ENCODE results near the gene SAA1. TPM values are rescaled to one million over a fixed set of nuclear protein-coding genes. Genes with fewer than 3 reads are reported as not detected.

The SAA1 gene
- polyA plus RNA-seq (2013, experiment 1 of 2): not detected
- polyA plus RNA-seq (2013, experiment 2 of 2): not detected

DNA sequence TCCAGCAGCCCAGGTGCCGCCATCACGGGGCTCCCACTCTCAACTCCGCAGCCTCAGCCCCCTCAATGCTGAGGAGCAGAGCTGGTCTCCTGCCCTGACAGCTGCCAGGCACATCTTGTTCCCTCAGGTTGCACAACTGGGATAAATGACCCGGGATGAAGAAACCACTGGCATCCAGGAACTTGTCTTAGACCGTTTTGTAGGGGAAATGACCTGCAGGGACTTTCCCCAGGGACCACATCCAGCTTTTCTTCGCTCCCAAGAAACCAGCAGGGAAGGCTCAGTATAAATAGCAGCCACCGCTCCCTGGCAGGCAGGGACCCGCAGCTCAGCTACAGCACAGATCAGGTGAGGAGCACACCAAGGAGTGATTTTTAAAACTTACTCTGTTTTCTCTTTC lies at the start of gene SAA1:
Gene SAA1, plus strand, starts transcription at position 316 of the 400 bp plus-strand sequence. CDS start 624 bp downstream, outside the sequence.
- no peaks in the 10 kb centered on the region for H3K9me3 ChIP-seq (ENCODE audit: control insufficient read depth, low read length)
- H3K4me1 ChIP-seq (ENCODE audit: control insufficient read depth, insufficient read depth, low read length, poor library complexity, severe bottlenecking): peaks cover 12% of the 10 kb centered on the region
- H3K36me3 ChIP-seq (ENCODE audit: control insufficient read depth, insufficient read depth, low read length): no peaks in the 10 kb centered on the region
- H3K4me3 ChIP-seq (ENCODE audit: extremely low read depth, insufficient read depth, low read length, poor library complexity, severe bottlenecking): no peak within 1 kb of the TSS
- H3K27ac ChIP-seq (ENCODE audit: low read depth, low read length, severe bottlenecking): no peak within 1 kb of the TSS
- WGBS, 2 experiments (ENCODE audit: insufficient coverage in 2 of 2): 88 to 97% methylated on average over 5 of the region's 8 CpGs

DNA sequence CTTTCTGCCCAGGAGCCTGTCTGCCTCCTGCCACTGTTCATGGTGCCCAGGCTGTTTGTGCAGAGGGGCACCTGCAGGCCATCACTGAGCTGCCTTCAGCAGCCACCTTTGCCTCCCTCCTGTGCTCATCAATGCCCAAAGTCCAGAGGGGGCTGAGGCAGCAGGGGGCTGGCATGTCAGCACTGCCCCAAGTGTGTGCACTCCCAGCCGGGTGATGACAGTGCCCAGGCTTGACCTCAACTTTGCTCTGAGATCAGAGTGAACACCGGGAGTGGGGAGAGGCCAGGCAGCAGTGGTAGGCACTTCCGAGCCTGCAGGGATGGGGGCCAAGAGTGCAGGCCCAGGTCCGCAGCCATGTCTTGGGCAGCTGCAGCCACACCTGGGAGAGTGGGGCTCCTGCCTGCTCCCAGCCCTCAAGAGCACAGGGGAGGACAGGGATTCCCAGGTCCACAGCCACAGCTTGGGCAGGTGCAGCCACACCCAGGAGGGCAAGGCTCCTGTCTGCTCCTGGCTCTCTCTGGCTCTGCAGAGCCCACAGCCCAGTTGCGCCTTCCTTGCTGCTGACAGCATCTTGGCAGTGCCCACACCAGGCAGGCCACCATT lies 44.7 kb upstream of the SAA1 start:
- no peaks in the 10 kb centered on the region for H3K4me1 ChIP-seq (ENCODE audit: control insufficient read depth, insufficient read depth, low read length, poor library complexity, severe bottlenecking)
- WGBS, 2 experiments (ENCODE audit: insufficient coverage in 2 of 2): 91 to 97% methylated on average over 4 to 5 of the region's 5 CpGs
- no peak overlapping the region for H3K27ac ChIP-seq (ENCODE audit: low read depth, low read length, severe bottlenecking)
- H3K9me3 ChIP-seq (ENCODE audit: control insufficient read depth, low read length): no peaks in the 10 kb centered on the region
- no peak overlapping the region for H3K4me3 ChIP-seq (ENCODE audit: extremely low read depth, insufficient read depth, low read length, poor library complexity, severe bottlenecking)
- no peaks in the 10 kb centered on the region for H3K36me3 ChIP-seq (ENCODE audit: control insufficient read depth, insufficient read depth, low read length)

- Histone ChIP-seq H3K27ac (ENCODE audit: low read depth, low read length, severe bottlenecking) (no peak overlapping the region), H3K4me1 (ENCODE audit: control insufficient read depth, insufficient read depth, low read length, poor library complexity, severe bottlenecking) (no peaks in the 10 kb centered on the region), H3K4me3 (ENCODE audit: extremely low read depth, insufficient read depth, low read length, poor library complexity, severe bottlenecking) (no peak overlapping the region), H3K9me3 (ENCODE audit: control insufficient read depth, low read length) (no peaks in the 10 kb centered on the region), H3K36me3 (ENCODE audit: control insufficient read depth, insufficient read depth, low read length) (no peaks in the 10 kb centered on the region)
- WGBS, 2 experiments (ENCODE audit: insufficient coverage in 2 of 2): 100% methylated on average over 1 to 2 of the region's 3 CpGs
Measured at GRCh38 chr11:18222814-18223421, 43.1 kb upstream of the SAA1 start.

- 71% methylated on average over 1 of the region's 3 CpGs; no CpG with 5 or more reads in 1 of the 2 experiments for WGBS, 2 experiments (ENCODE audit: insufficient coverage in 2 of 2)
- Histone ChIP-seq H3K36me3 (ENCODE audit: control insufficient read depth, insufficient read depth, low read length) (no peaks in the 10 kb centered on the region), H3K4me1 (ENCODE audit: control insufficient read depth, insufficient read depth, low read length, poor library complexity, severe bottlenecking) (no peaks in the 10 kb centered on the region), H3K4me3 (ENCODE audit: extremely low read depth, insufficient read depth, low read length, poor library complexity, severe bottlenecking) (no peak overlapping the region), H3K9me3 (ENCODE audit: control insufficient read depth, low read length) (no peaks in the 10 kb centered on the region), H3K27ac (ENCODE audit: low read depth, low read length, severe bottlenecking) (no peak overlapping the region)
Measured at GRCh38 chr11:18223591-18224387, 42.3 kb upstream of the SAA1 start.

DNA sequence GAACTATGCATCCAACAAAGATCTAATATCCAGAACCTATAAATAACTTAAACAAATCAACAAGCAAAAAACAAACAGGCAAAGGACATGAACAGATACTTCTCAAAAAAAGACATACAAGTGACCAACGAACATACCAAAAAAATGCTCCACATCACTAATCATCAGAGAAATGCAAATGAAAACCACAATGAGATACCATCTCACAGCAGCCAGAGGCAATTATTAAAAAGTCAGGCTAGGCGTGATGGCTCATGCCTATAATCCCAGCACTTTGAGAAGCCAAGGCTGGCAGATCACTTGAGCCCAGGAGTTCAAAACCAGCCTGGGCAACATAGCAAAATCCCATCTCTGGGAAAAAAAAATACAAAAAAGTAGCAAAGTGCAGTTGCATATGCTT lies 40.2 kb upstream of the SAA1 start:
- Histone ChIP-seq H3K27ac (ENCODE audit: low read depth, low read length, severe bottlenecking) (no peak overlapping the region), H3K4me3 (ENCODE audit: extremely low read depth, insufficient read depth, low read length, poor library complexity, severe bottlenecking) (no peak overlapping the region), H3K4me1 (ENCODE audit: control insufficient read depth, insufficient read depth, low read length, poor library complexity, severe bottlenecking) (no peaks in the 10 kb centered on the region), H3K36me3 (ENCODE audit: control insufficient read depth, insufficient read depth, low read length) (no peaks in the 10 kb centered on the region), H3K9me3 (ENCODE audit: control insufficient read depth, low read length) (no peaks in the 10 kb centered on the region)
- 56 to 88% methylated on average over 1 to 2 of the region's 2 CpGs for WGBS, 2 experiments (ENCODE audit: insufficient coverage in 2 of 2)

- Histone ChIP-seq H3K27ac (ENCODE audit: low read depth, low read length, severe bottlenecking) (no peak overlapping the region), H3K9me3 (ENCODE audit: control insufficient read depth, low read length) (no peaks in the 10 kb centered on the region), H3K36me3 (ENCODE audit: control insufficient read depth, insufficient read depth, low read length) (no peaks in the 10 kb centered on the region), H3K4me1 (ENCODE audit: control insufficient read depth, insufficient read depth, low read length, poor library complexity, severe bottlenecking) (no peaks in the 10 kb centered on the region), H3K4me3 (ENCODE audit: extremely low read depth, insufficient read depth, low read length, poor library complexity, severe bottlenecking) (no peak overlapping the region)
- WGBS, 2 experiments (ENCODE audit: insufficient coverage in 2 of 2): no CpG with 5 or more reads among the region's 3 CpGs
Measured at GRCh38 chr11:18229501-18229900, 36.6 kb upstream of the SAA1 start.

GRCh38 chr11:18230859-18231258 lies 35.2 kb upstream of the SAA1 start:
- H3K4me1 ChIP-seq (ENCODE audit: control insufficient read depth, insufficient read depth, low read length, poor library complexity, severe bottlenecking): no peaks in the 10 kb centered on the region
- H3K4me3 ChIP-seq (ENCODE audit: extremely low read depth, insufficient read depth, low read length, poor library complexity, severe bottlenecking): no peak overlapping the region
- H3K27ac ChIP-seq (ENCODE audit: low read depth, low read length, severe bottlenecking): no peak overlapping the region
- H3K9me3 ChIP-seq (ENCODE audit: control insufficient read depth, low read length): no peaks in the 10 kb centered on the region
- 71 to 83% methylated on average over 2 of the region's 2 CpGs for WGBS, 2 experiments (ENCODE audit: insufficient coverage in 2 of 2)
- H3K36me3 ChIP-seq (ENCODE audit: control insufficient read depth, insufficient read depth, low read length): no peaks in the 10 kb centered on the region

- Histone ChIP-seq H3K4me3 (ENCODE audit: extremely low read depth, insufficient read depth, low read length, poor library complexity, severe bottlenecking) (no peak overlapping the region), H3K36me3 (ENCODE audit: control insufficient read depth, insufficient read depth, low read length) (no peaks in the 10 kb centered on the region), H3K4me1 (ENCODE audit: control insufficient read depth, insufficient read depth, low read length, poor library complexity, severe bottlenecking) (no peaks in the 10 kb centered on the region), H3K27ac (ENCODE audit: low read depth, low read length, severe bottlenecking) (no peak overlapping the region), H3K9me3 (ENCODE audit: control insufficient read depth, low read length) (no peaks in the 10 kb centered on the region)
- WGBS, 2 experiments (ENCODE audit: insufficient coverage in 2 of 2): no CpG with 5 or more reads among the region's 4 CpGs
Measured at GRCh38 chr11:18233912-18234311, 32.2 kb upstream of the SAA1 start.

GRCh38 chr11:18235394-18236334 lies 30.4 kb upstream of the SAA1 start:
- Histone ChIP-seq H3K4me1 (ENCODE audit: control insufficient read depth, insufficient read depth, low read length, poor library complexity, severe bottlenecking) (no peaks in the 10 kb centered on the region), H3K9me3 (ENCODE audit: control insufficient read depth, low read length) (no peaks in the 10 kb centered on the region), H3K4me3 (ENCODE audit: extremely low read depth, insufficient read depth, low read length, poor library complexity, severe bottlenecking) (no peak overlapping the region), H3K27ac (ENCODE audit: low read depth, low read length, severe bottlenecking) (no peak overlapping the region), H3K36me3 (ENCODE audit: control insufficient read depth, insufficient read depth, low read length) (no peaks in the 10 kb centered on the region)
- 50 to 61% methylated on average over 2 to 4 of the region's 8 CpGs for WGBS, 2 experiments (ENCODE audit: insufficient coverage in 2 of 2)

DNA sequence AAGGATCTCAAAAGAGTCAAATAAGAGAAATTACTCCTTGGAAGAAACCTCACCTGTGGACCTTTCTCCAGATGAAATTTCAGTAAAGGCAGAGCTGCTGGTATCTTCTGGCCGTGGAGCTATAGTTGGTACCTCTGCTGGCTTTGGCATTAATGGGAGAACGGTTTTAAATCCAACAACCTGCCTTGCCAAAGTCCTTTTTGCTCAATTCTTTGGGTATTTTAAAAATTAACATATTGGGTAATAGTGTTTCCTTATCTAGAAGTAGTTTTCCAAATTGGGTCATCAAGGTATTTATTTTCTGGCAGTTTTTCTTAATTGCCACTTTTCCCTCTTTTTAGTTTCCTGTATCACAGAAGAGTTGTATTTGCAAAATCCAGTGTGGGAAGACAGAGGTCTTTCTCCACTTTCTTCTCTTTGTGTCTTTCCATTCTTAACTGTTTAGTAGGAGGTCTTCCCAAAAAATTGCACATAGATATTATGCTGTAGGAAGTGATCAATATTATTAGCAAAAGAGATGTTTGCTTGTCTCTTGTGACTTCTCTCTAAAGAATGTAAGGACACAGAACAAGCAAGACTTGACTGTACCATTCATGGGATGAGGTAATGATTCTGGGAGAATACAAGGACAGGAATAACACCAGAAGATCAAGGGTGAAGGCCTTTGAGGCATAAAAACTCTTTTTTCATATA lies 29.3 kb upstream of the SAA1 start, which contains the start of gene SAA4:
Gene SAA4, minus strand, starts transcription at position 139 of the 693 bp plus-strand sequence. CDS start 876 bp downstream, outside the sequence.
- WGBS, 2 experiments (ENCODE audit: insufficient coverage in 2 of 2): 100% methylated on average over 1 of the region's 2 CpGs; no CpG with 5 or more reads in 1 of the 2 experiments
- no peak within 1 kb of the TSS for H3K27ac ChIP-seq (ENCODE audit: low read depth, low read length, severe bottlenecking)
- H3K36me3 ChIP-seq (ENCODE audit: control insufficient read depth, insufficient read depth, low read length): no peaks in the 10 kb centered on the region
- no peaks in the 10 kb centered on the region for H3K4me1 ChIP-seq (ENCODE audit: control insufficient read depth, insufficient read depth, low read length, poor library complexity, severe bottlenecking)
- no peak within 1 kb of the TSS for H3K4me3 ChIP-seq (ENCODE audit: extremely low read depth, insufficient read depth, low read length, poor library complexity, severe bottlenecking)
- H3K9me3 ChIP-seq (ENCODE audit: control insufficient read depth, low read length): no peaks in the 10 kb centered on the region

All from mesodermal cell (in vitro differentiated cells).